H1 (cell line): ENCODE results near the gene KCNMA1. TPM values are rescaled to one million over a fixed set of nuclear protein-coding genes. Genes with fewer than 3 reads are reported as not detected.
A peak's percentile ranks its signal among the peaks of the same experiment; 100 is the strongest.

Experiments used
- CTCF ChIA-PET: fragments of 300-600 bp; sonication (Branson Sonifier 250); formaldehyde crosslinking; loops from one replicate; lab custom pipeline; 2021; ENCODE audit not compliant: partially characterized antibody; lab: Charles Lee
- POLR2A ChIA-PET: fragments of 300-600 bp; sonication (Branson Sonifier 250); formaldehyde crosslinking; loops from one replicate; lab custom pipeline; 2021; ENCODE audit warnings: inconsistent platforms; ENCODE audit not compliant: partially characterized antibody; lab: Charles Lee
- DNase-seq, 2 experiments: peaks; one replicate each; pipeline versions ENCODE4 v3.0.0 to v3.0.0-alpha.2; 2010 to 2022; ENCODE audit warnings: low spot score in 2 of 2, low read depth in 1 of 2, mixed read lengths in 1 of 2
- FAIRE-seq: peaks from 2 replicates; lab custom pipeline; 2011; peaks lifted over from hg19 to GRCh38; lab: Jason Lieb, UNC
- H2AFZ ChIP-seq: 2 replicates; pipeline ENCODE4 v1.8.1; 2012; ENCODE audit warnings: low read length, inconsistent platforms
- H2AK5ac ChIP-seq: 2 replicates; pipeline ENCODE4 v1.6.1; 2013; ENCODE audit warnings: low read depth, low read length
- H2BK120ac ChIP-seq: replicated peaks from 2 replicates; pipeline ENCODE3; 2013; ENCODE audit warnings: low read depth, low read length, inconsistent platforms
- H2BK12ac ChIP-seq: 2 replicates; pipeline ENCODE4 v1.6.1; 2013; ENCODE audit warnings: low read depth, low read length
- H2BK15ac ChIP-seq: 2 replicates; pipeline ENCODE4 v1.6.1; 2013; ENCODE audit warnings: low read length
- H2BK20ac ChIP-seq: 2 replicates; pipeline ENCODE4 v1.6.1; 2013; ENCODE audit warnings: low read length
- H2BK5ac ChIP-seq: 2 replicates; pipeline ENCODE4 v1.6.1; 2013; ENCODE audit warnings: low read depth, low read length
- H3K14ac ChIP-seq: 2 replicates; pipeline ENCODE4 v1.6.1; 2013; ENCODE audit warnings: inconsistent platforms; ENCODE audit not compliant: insufficient read length
- H3K18ac ChIP-seq: 2 replicates; pipeline ENCODE4 v1.6.1; 2013; ENCODE audit warnings: low read length; ENCODE audit errors: extremely low read depth
- H3K23ac ChIP-seq: 2 replicates; pipeline ENCODE4 v1.6.1; 2013; ENCODE audit warnings: inconsistent platforms; ENCODE audit not compliant: insufficient read length
- H3K23me2 ChIP-seq: 2 replicates; pipeline ENCODE4 v1.6.1; 2013; ENCODE audit warnings: low read depth, low read length
- H3K27ac ChIP-seq: 2 replicates; pipeline ENCODE4 v1.6.1; 2011; ENCODE audit warnings: low read depth, low read length, inconsistent platforms
- H3K27me3 ChIP-seq, 4 experiments: replicated peaks in 1 of 4; 1 replicate in 1 of 4; 2 replicates in 3 of 4; pipeline versions ENCODE4 v1.6.1 to v1.8.1; 2011 to 2013; ENCODE audit warnings: low read length in 3 of 4, mild to moderate bottlenecking in 3 of 4, inconsistent platforms in 2 of 4, mixed read lengths in 2 of 4, moderate library complexity in 1 of 4; ENCODE audit not compliant: control insufficient read depth in 3 of 4, insufficient read depth in 3 of 4; ENCODE audit errors: extremely low read depth in 1 of 4
- H3K36me3 ChIP-seq, 4 experiments: 2 replicates each; pipeline versions ENCODE4 v1.6.1 to v1.8.1; 2011 to 2013; ENCODE audit warnings: mild to moderate bottlenecking in 4 of 4, low read length in 3 of 4, moderate library complexity in 2 of 4, control low read depth in 1 of 4, inconsistent platforms in 1 of 4; ENCODE audit not compliant: insufficient read depth in 4 of 4, control insufficient read depth in 2 of 4
- H3K4ac ChIP-seq: replicated peaks from 2 replicates; pipeline ENCODE3; 2013; ENCODE audit warnings: low read length, low read depth, mixed read lengths, inconsistent platforms; ENCODE audit not compliant: insufficient read length
- H3K4me1 ChIP-seq, 4 experiments: replicated peaks in 1 of 4; 1 replicate in 1 of 4; 2 replicates in 3 of 4; pipeline versions ENCODE4 v1.6.1 to v1.8.1; 2011 to 2013; ENCODE audit warnings: low read length in 3 of 4, inconsistent platforms in 2 of 4, mixed read lengths in 1 of 4; ENCODE audit not compliant: insufficient read depth in 4 of 4, control insufficient read depth in 3 of 4
- H3K4me2 ChIP-seq, 2 experiments: 2 replicates each; pipeline versions ENCODE4 v1.6.1 to v1.8.1; 2011 to 2013; ENCODE audit warnings: low read depth in 2 of 2, low read length in 2 of 2, control low read depth in 1 of 2, inconsistent platforms in 1 of 2, mild to moderate bottlenecking in 1 of 2; ENCODE audit not compliant: insufficient read depth in 1 of 2
- H3K4me3 ChIP-seq, 4 experiments: fragments of 200-600, 300-600 bp in 1 of 4; sonication (generic), shearing (Covaris generic), sonication (Bioruptor Twin) in 1 of 4; 2 replicates each; pipeline versions ENCODE4 v1.5.1 to v1.8.1; 2011 to 2016; ENCODE audit warnings: low read length in 4 of 4, low read depth in 3 of 4, control low read depth in 2 of 4, inconsistent platforms in 2 of 4, mild to moderate bottlenecking in 2 of 4, mixed read lengths in 1 of 4, moderate library complexity in 1 of 4; ENCODE audit not compliant: insufficient read depth in 2 of 4; ENCODE audit errors: extremely low read depth in 1 of 4
- H3K56ac ChIP-seq: replicated peaks from 2 replicates; pipeline ENCODE3; 2013; ENCODE audit warnings: low read depth, mild to moderate bottlenecking, mixed read lengths, low read length, inconsistent platforms; ENCODE audit not compliant: insufficient read length
- H3K79me1 ChIP-seq: 2 replicates; pipeline ENCODE4 v1.6.1; 2013; ENCODE audit warnings: low read depth, low read length, control low read depth
- H3K79me2 ChIP-seq, 2 experiments: 2 replicates each; pipeline versions ENCODE4 v1.6.1 to v1.8.1; 2012 to 2013; ENCODE audit warnings: low read length in 2 of 2, mild to moderate bottlenecking in 2 of 2, inconsistent platforms in 1 of 2; ENCODE audit not compliant: insufficient read depth in 2 of 2, control insufficient read depth in 1 of 2
- H3K9ac ChIP-seq, 4 experiments: replicated peaks in 1 of 4; 1 replicate in 1 of 4; 2 replicates in 3 of 4; pipeline versions ENCODE4 v1.6.1 to v1.8.1; 2011 to 2013; ENCODE audit warnings: low read depth in 3 of 4, low read length in 3 of 4, control low read depth in 2 of 4, mild to moderate bottlenecking in 2 of 4, moderate library complexity in 2 of 4, inconsistent platforms in 1 of 4; ENCODE audit errors: extremely low read depth in 1 of 4
- H3K9me3 ChIP-seq, 2 experiments: 2 replicates each; pipeline versions ENCODE4 v1.6.1 to v1.8.1; 2012 to 2013; ENCODE audit warnings: mild to moderate bottlenecking in 2 of 2, moderate library complexity in 2 of 2, control low read depth in 1 of 2, inconsistent platforms in 1 of 2, low read depth in 1 of 2, low read length in 1 of 2, mixed read lengths in 1 of 2; ENCODE audit not compliant: insufficient read depth in 2 of 2
- H4K20me1 ChIP-seq, 2 experiments: replicated peaks in 1 of 2; 2 replicates each; pipeline versions ENCODE3 to v1.8.1; 2011 to 2013; ENCODE audit warnings: inconsistent platforms in 2 of 2, low read length in 2 of 2, mild to moderate bottlenecking in 1 of 2; ENCODE audit not compliant: insufficient read depth in 2 of 2, control insufficient read depth in 1 of 2
- H4K5ac ChIP-seq: 2 replicates; pipeline ENCODE4 v1.6.1; 2013; ENCODE audit warnings: low read length, low read depth, mixed read lengths, inconsistent platforms; ENCODE audit not compliant: insufficient read length
- H4K8ac ChIP-seq: 2 replicates; pipeline ENCODE4 v1.8.0; 2013; ENCODE audit warnings: mild to moderate bottlenecking, moderate library complexity, low read length, inconsistent platforms; ENCODE audit not compliant: insufficient read depth; ENCODE audit errors: extremely low read depth
- H4K91ac ChIP-seq: replicated peaks from 2 replicates; pipeline ENCODE3; 2013; ENCODE audit warnings: low read length, mixed read lengths, inconsistent platforms; ENCODE audit not compliant: insufficient read length
- CHD1 ChIP-seq: IDR thresholded peaks from 2 replicates; pipeline ENCODE4 v1.6.1; 2012; ENCODE audit warnings: low read depth, low read length, improper control_type of control experiment
- E2F6 ChIP-seq: IDR thresholded peaks from 2 replicates; pipeline ENCODE4 v1.6.1; 2012; ENCODE audit warnings: inconsistent platforms
- EGR1 ChIP-seq: IDR thresholded peaks from 2 replicates; pipeline ENCODE4 v1.6.1; 2011; ENCODE audit warnings: low read depth, low read length, borderline replicate concordance
- KDM4A ChIP-seq: IDR thresholded peaks from one replicate; pipeline ENCODE4 v1.7.1; 2012; ENCODE audit warnings: low read depth, mild to moderate bottlenecking, moderate library complexity, low read length, inconsistent platforms; ENCODE audit not compliant: severe bottlenecking
- MAFK ChIP-seq: IDR thresholded peaks from 2 replicates; pipeline ENCODE4 v1.6.1; 2012; ENCODE audit warnings: low read depth, mild to moderate bottlenecking, improper control_type of control experiment, low read length
- NRF1 ChIP-seq: IDR thresholded peaks from 2 replicates; pipeline ENCODE4 v1.6.1; 2011; ENCODE audit warnings: mild to moderate bottlenecking, low read depth, low read length, improper control_type of control experiment
- POU5F1 ChIP-seq: IDR thresholded peaks from 2 replicates; pipeline ENCODE4 v1.6.1; 2011; ENCODE audit warnings: low read depth, mild to moderate bottlenecking, low read length, moderate library complexity
- RNF2 ChIP-seq: fragments of 200-900, 300-1000 bp; sonication (generic); IDR thresholded peaks from 2 replicates; pipeline ENCODE4 v1.7.1; 2016; ENCODE audit warnings: borderline replicate concordance, low read depth, mild to moderate bottlenecking, antibody characterized with exemption, low read length; ENCODE audit not compliant: poor library complexity, severe bottlenecking; ENCODE audit errors: missing control alignments
- SP1 ChIP-seq: IDR thresholded peaks from 2 replicates; pipeline ENCODE4 v1.6.1; 2011; ENCODE audit warnings: low read depth, low read length
- TEAD4 ChIP-seq: IDR thresholded peaks from 2 replicates; pipeline ENCODE4 v1.6.1; 2012; ENCODE audit warnings: low read depth, low read length, inconsistent platforms, mixed read lengths
- WGBS, 2 experiments: shearing (Covaris generic) in 1 of 2; methylation state at CpG; one replicate each; pipeline versions ENCODE4 v1.1.6 to v1.1.7; 2013 to 2015; ENCODE audit warnings: low lambda C conversion rate in 2 of 2, mixed read lengths in 2 of 2, inconsistent platforms in 1 of 2, low coverage in 1 of 2, missing lambda C conversion rate in 1 of 2; ENCODE audit not compliant: insufficient replicate concordance in 2 of 2, insufficient coverage in 1 of 2, insufficient read length in 1 of 2; ENCODE audit errors: extremely low coverage in 1 of 2, missing lambda C conversion rate in 1 of 2; 5-methylcytosine and 5-hydroxymethylcytosine counted together
- polyA plus RNA-seq, 7 experiments: library from polyadenylated mRNA; depleted of rRNA in 3 of 7; stranded (reverse) in 5 of 7; unstranded in 2 of 7; fragments of >200 nt in 5 of 7; fragments of 200-250 nt in 2 of 7; gene quantifications; 1 replicate in 5 of 7; 2 replicates in 1 of 7; 4 replicates in 1 of 7; pipeline versions ENCODE4 v1.2.1 to v1.2.3, GENCODE V29; 2011 to 2013; ENCODE audit warnings: missing spikeins in 2 of 7, mixed read lengths in 2 of 7
- total RNA-seq: library from RNA; stranded (reverse); fragmentation: NEBNext Ultra II Directional; extraction: Animal tissue kit (Norgen Biotek cat#: 25700); gene quantifications from 2 replicates; pipeline ENCODE4 v1.2.1, GENCODE V29; 2021

Gene KCNMA1
- total and polyA plus RNA-seq, 2 of the 8 experiments (the other 6 are each of a cell fraction or from before 2014, with no cell fraction given) = 10.2 to 11.1 TPM

- POLR2A ChIA-PET = interaction anchor here (0.8 to 1.3 kb wide), 2 partner anchors 12 to 16 kb away, joined by 3 read pairs; no protein-coding TSS in a partner anchor
- DNase-seq (no peak), FAIRE-seq (peak; percentile 65)
- Histone ChIP-seq H4K8ac (no peak overlapping the region), H3K23ac (no peak overlapping the region), H3K36me3 (no peaks in the 10 kb centered on the region), H3K79me1 (no peaks in the 10 kb centered on the region), H3K4me1 (peaks cover 6 to 16% (median 11%) of the 10 kb centered on the region in 4 experiments), H4K20me1 (peaks cover 0 to 2% of the 10 kb centered on the region in 2 experiments), H3K27ac (no peak overlapping the region), H3K56ac (no peak overlapping the region), H3K9me3 (no peaks in the 10 kb centered on the region), H3K79me2 (peaks cover 0 to 11% of the 10 kb centered on the region in 2 experiments; a peak in 1 of 4 replicates), H2BK120ac (no peak overlapping the region), H3K4ac (no peak overlapping the region), H2BK15ac (0 out of 2 replicates have a peak overlapping the region, but pooled peaks have one; percentile 46), H3K9ac (no peak overlapping the region), H3K18ac (no peak overlapping the region), H2BK12ac (no peak overlapping the region), H2AFZ (no peak overlapping the region), H2BK5ac (no peak overlapping the region), H3K4me3 (peak overlapping the region in 3 of 4 experiments; percentile 66 to 86 (median 86); a peak in 5 of 8 replicates), H3K27me3 (peaks cover 16 to 42% (median 41%) of the 10 kb centered on the region in 4 experiments), H3K14ac (no peak overlapping the region), H2AK5ac (no peak overlapping the region), H3K23me2 (peaks cover 19% of the 10 kb centered on the region), H4K91ac (no peak overlapping the region), H4K5ac (no peak overlapping the region), H3K4me2 (peak overlapping the region; percentile 93 to 96), H2BK20ac (no peak overlapping the region)
- CTCF ChIA-PET = interaction anchor here (0.7 to 3.3 kb wide), 19 partner anchors 12 to 461 kb away, joined by 3 to 17 read pairs (median 3); no protein-coding TSS in a partner anchor
- TF ChIP-seq CHD1 = no peak
- TF ChIP-seq SP1 = peak; percentile 25; the same call in 1 of the 2 replicates
- no peak for TF ChIP-seq EGR1
- TF ChIP-seq POU5F1 = no peak
- peak; percentile 23 for TF ChIP-seq RNF2
- no peak for TF ChIP-seq KDM4A
- peak; percentile 77; the same call in 1 of the 2 replicates for TF ChIP-seq E2F6
- TF ChIP-seq MAFK = no peak
- no peak for TF ChIP-seq NRF1
- TF ChIP-seq TEAD4 = 0 out of 2 replicates have a peak, but pooled peaks have one; percentile 13
- WGBS, 2 experiments = 41% methylated on average over 13 of the region's 13 CpGs; no CpG with 5 or more reads in 1 of the 2 experiments
Observed at GRCh38 chr10:77635402-77636227, 2.0 kb downstream of the KCNMA1 start.
